Measurements from ENCODE around the gene TOX4. TPM values are rescaled to one million over a fixed set of nuclear protein-coding genes. Genes with fewer than 3 reads are reported as not detected.
"Not testable (repeated sequence)": the region's sequence is repeated elsewhere in the genome, so short reads cannot be mapped to it uniquely, and the experiment has no call there.

The TOX4 gene
- polyA plus RNA-seq (ENCODE audit: insufficient read length in 4 of 4) = 10 to 100 TPM; 61.6 to 68.8 (median 64.9) TPM

GRCh38 chr14:21476925-21477681, at the start of gene TOX4, which contains the start of gene RAB2B:
TSS of gene TOX4 (plus strand) at chr14:21477195. CDS start at chr14:21477279, 84 bp downstream.
TSS of gene RAB2B (minus strand) at chr14:21476959. CDS start at chr14:21476872, 87 bp downstream.
- DNase-seq (ENCODE audit: low read depth in 4 of 4, low spot score in 3 of 4) = peak; percentile 93 to 99 (median 98)

DNA sequence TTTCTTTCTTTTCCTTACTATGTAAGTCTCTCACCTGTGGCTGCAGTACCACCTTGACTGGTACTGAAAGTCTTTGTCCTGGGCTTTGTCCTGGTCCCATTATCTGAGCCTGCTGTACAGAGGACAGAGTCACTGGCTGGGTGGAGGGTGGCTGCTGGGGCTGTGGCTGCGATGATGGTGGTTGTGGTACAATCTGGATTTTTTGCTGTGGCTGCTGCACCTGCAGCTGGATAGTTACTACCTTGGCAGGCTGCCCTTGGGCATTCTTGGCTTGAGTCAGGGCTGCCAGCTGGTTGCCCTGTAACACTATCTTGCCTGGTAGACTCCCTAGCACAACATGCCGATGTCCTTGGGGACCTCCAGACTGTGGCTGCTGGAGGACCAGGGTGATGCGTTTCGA, 48.1 kb upstream of the TOX4 start:
- no peak for DNase-seq (ENCODE audit: low read depth in 4 of 4, low spot score in 3 of 4)

DNA sequence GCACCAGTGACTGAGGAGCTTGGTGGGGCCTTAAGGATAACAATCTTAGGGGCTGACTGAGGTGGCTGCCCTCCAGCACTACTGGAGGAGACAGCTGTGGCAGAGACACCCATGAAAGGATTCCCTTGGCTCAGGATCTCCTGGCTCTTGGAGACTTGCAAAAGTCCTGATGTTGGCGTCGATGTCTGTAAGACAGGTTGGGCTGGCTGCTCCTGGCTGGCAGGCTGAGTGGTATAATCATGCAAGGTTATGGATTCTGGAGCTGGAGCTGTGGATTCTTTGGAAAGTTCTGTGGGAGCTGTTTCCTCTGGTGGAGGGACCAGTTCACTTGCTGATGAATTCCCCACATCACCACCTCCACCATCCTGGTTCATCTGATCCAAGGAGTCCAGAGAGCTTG, 45.9 kb upstream of the TOX4 start:
- no peak for DNase-seq (ENCODE audit: low read depth in 4 of 4, low spot score in 3 of 4)

GRCh38 chr14:21436567-21437062, 40.4 kb upstream of the TOX4 start:
- no peak for DNase-seq (ENCODE audit: low read depth in 4 of 4, low spot score in 3 of 4)

GRCh38 chr14:21437063-21437901, 39.7 kb upstream of the TOX4 start:
- peak; percentile 100 for DNase-seq (ENCODE audit: low read depth in 4 of 4, low spot score in 3 of 4)

- no peak for DNase-seq (ENCODE audit: low read depth in 4 of 4, low spot score in 3 of 4)
Observed at GRCh38 chr14:21440859-21441258, 36.1 kb upstream of the TOX4 start.

DNA sequence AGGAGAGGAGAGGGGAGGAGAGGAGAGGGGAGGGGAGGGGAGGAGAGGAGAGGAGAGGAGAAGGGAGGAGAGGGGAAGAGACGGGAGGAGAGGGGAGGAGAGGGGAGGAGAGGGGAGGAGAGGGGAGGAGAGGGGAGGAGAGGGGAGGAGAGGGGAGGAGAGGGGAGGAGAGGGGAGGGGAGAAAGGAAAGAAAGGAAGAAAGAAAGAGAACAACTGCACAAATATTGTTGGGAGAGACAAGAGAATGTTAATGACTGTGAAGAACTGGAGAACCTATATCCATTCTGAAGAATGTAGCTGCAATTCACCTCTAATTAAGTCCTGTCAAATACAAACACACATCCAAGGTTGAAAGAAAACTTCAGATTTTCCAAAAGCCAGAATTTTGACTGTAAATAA, 34.3 kb upstream of the TOX4 start:
- DNase-seq (ENCODE audit: low read depth in 4 of 4, low spot score in 3 of 4) = not testable (repeated sequence)

GRCh38 chr14:21449899-21450216, 27.1 kb upstream of the TOX4 start:
- no peak for DNase-seq (ENCODE audit: low read depth in 4 of 4, low spot score in 3 of 4)

DNA sequence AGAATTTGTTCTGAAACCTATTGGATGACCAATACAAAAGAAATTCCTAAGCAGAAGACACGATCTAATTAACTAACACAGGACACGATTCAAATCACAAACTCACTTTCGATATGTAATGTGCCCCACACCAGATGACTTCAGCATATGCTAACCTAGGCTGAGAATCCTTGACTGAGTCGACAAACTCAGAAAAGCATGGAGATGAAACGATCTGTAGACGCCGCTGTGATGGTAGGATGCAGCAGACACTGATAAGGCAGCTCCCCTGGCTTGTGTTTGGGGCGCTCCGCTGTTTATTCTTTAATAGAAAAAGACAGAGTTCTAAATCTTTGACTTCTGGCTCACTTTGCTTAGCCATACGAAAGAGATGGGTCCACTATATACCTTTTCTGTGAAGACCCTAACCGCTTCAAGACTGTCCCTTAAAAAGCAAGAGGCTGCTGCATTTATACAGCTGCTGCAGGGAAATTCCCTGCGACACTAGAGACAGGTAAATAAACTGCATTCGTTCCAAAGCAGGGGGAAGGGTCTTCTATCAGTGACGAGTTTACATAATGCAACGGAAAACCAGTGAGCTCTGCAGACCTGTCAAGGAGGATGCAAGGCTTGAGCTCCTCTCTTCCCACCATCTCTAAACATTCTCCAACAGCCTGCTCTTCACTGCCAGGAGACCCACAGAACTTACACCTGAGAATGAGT, 22.0 kb upstream of the TOX4 start:
- no peak for DNase-seq (ENCODE audit: low read depth in 4 of 4, low spot score in 3 of 4)

DNA sequence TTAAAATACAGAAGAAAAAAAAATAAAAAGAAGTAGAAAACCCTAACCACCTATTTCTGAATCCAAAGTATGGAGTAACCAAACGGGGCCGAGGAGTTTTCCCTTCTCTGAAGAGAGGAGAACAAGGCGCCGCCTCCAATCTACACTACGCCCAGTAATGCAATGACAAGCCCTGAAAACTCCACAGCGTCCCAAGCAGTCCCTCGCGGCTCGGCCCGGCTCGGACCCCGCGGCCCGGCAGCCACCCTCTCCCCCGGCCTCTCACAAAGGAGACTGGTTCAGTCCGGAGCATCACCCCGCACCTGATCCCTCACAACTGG, 21.4 kb upstream of the TOX4 start:
- DNase-seq (ENCODE audit: low read depth in 4 of 4, low spot score in 3 of 4) = no peak

DNA sequence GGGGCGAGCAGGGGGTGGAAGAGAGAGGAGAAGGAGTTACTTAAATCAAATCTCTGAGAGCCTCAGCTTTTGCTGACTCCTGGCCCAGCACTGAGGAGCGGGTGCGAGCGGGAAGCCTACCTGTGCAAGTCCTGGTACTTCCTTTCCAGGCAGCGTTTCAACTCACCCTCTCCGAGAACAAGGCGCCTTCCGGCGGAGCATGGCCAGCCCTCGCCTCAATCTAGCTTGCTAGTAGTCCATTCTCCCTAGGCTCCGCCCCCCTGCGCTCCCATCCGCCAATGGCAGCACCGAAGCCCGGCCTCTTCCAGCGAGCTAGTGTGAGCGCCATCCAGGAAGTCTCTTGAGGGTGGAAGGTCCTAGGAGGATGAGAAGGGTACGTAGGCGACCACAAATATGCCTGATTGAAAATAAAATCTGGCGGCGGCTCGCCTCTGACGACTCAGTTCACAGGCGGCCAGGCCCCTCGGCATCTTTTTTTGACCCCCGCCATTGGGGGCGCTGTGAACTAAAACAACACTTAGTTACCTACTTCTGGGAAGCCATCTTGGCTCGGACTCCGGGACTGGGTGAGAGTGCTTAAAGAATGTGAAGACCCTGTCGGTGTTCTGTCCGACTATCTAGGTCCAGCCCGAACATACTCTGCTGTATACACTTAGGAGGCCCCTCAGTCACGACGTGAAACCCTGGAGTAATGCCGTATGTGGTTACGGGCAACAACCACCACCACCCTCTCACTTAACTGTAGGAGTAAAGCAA, 20.9 kb upstream of the TOX4 start, which contains the start of gene CHD8:
CHD8 (minus strand) TSS at position 212 of the 756 bp plus-strand sequence. CDS start 24,480 bp downstream, outside the sequence.
- peak; percentile 97 to 99 (median 99) for DNase-seq (ENCODE audit: low read depth in 4 of 4, low spot score in 3 of 4)

DNA sequence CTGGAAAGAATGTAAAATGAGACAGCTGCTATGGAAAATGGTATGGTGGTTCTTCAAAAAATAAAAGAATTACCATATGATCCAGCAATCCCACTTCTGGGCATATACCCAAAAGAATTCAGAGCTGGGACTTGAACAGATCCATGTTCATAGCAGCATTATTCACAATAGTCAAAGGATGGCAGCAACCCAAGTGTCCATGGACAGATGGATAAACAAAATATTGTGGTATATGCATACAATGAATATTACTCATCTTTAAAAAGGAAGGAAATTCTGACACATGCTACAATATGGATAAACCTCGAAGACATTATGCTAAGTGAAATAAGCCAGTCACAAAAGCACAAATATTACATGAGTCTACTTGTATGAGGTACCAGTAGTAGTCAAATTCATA, 9.4 kb upstream of the TOX4 start:
- DNase-seq (ENCODE audit: low read depth in 4 of 4, low spot score in 3 of 4) = no peak

DNA sequence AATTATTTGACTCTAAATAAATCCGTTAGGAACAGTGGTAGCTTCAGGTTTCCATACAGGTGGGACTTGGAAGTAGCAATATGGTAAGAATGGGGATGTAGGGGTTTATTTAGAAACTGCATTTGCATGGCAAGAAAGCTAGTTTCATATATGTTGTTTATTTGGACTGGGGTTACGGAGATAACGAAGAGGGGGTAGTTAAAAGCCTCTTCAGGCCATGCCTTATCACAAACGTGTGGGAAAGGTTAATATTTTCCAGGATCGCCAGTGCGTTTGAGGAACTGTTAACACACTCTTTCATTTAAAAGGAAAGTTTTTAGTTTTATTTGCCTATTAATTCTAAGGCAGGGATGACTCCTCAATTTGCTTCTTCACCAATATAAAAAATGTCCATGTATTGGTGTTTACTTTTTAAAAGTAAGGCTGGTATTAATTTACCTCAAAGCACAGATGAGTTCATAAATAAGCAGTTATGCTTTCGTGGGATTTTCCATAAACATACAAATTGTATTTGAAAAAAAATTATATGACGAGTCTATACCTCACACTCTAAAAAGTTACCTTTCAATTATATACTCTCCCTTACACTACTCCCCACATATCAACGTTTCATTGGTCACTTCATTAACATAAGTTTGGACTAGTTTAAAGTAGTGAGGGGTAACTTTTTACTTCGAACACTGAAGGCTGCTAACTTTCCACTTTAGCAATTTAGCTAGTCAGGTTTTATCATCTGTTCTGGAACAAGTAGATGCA, 1.1 kb upstream of the TOX4 start:
- no peak for DNase-seq (ENCODE audit: low read depth in 4 of 4, low spot score in 3 of 4)

- peak in 2 of 4 donors; percentile 61 to 67 for DNase-seq (ENCODE audit: low read depth in 4 of 4, low spot score in 3 of 4)
Observed at GRCh38 chr14:21476523-21476924, 471 bp upstream of the TOX4 start.

DNA sequence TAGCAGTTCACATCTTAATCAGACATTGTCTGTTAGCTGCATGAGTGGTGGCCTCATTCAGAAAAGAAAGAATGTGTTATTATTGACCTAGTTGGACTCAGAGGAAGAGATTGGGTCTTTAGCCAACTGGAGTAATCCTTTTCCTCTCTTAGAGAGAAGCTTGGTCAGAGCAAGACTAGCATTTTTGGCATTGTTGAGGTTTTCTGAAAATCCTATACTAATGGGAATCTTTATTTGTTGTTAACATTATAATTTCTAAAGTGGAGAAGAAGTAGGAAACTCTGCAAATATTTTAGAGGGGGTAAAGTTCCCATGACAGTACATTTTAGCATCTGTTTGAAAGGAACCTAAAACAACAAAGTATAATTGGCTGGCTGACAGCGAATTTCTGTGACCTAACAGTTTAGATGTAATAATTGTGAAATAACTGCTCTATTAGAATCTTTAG, 9.7 kb downstream of the TOX4 start:
- DNase-seq (ENCODE audit: low read depth in 4 of 4, low spot score in 3 of 4) = no peak

DNA sequence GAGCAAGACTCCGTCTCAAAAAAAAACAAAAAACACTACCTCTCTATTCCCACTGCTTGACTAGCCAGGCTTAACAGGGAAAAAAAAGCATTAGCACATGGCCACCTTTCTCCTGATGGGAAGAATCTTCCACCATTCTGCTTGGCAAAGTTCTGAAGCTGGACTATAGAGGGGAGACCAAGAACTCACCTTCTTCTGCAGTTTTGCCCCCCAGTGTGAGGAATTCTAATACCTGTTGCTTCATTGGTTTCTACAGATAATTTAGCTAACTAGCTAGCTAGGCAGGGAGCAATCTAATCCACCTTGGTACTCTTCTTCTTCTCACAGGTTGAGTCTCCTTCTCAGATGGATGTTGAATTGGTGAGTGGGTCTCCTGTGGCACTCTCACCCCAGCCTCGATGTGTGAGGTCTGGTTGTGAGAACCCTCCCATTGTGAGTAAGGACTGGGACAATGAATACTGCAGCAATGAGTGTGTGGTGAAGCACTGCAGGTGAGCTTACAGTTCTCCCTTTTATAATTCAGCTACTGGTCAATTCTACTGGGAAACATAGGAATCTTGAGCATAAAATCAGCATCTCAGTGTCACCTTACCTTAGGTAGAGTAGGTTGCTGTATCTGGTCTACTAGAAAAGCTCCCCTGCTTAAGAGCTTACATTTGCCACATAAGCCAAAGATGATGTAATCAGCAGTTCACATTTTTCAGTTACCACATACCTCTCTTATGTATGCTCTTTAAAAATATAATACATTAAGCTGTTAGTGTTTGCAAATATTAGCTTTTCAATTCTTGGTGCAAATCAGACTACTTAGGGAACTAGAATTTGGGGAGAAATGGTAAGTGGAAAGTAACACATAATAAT, 18.1 kb downstream of the TOX4 start:
- DNase-seq (ENCODE audit: low read depth in 4 of 4, low spot score in 3 of 4) = no peak

- no peak for DNase-seq (ENCODE audit: low read depth in 4 of 4, low spot score in 3 of 4)
Observed at GRCh38 chr14:21496453-21496852, 19.5 kb downstream of the TOX4 start.
